ENCODE measurements around the gene RORB.

DNA sequence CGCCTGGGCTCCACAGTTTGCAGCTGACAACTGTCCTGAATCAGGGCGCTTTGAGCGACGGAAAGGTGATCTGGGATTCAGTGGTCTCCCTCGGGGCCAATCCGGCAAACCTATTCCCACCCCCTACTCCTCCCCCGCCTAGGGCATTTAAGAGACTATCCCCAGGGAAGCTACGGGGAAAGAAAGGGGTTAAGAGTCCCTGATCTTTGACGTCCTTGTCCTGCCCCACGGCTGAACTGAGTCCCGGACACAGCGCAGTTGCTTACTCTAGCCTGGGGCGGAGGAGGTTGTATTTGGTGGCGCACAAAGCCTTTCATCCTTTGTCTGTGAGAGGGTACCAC, 3.4 kb downstream of the RORB start:
- TF ChIP-seq POLR2A (IDR thresholded peaks at IDR 0.05; ENCODE audit: low read depth, low read length) (no peak), TAF1 (IDR thresholded peaks at IDR 0.05; ENCODE audit: low read depth, low read length) (no peak)
